GM19455 (cell line): ENCODE measurements around the gene EN1.

ENCODE experiments used
- ATAC-seq: cut with Tn5 transposase; IDR thresholded peaks from one replicate; pipeline ENCODE4 v1.9.1; 2021; ENCODE audit not compliant: unreplicated experiment

EN1 gene

GRCh38 chr2:118794546-118794945, 52.9 kb downstream of the EN1 start:
- ATAC-seq = no peak
